HG02610 (cell line): Measurements from ENCODE around the gene PRDX4.
"Not testable (repeated sequence)": the region's sequence is repeated elsewhere in the genome, so short reads cannot be mapped to it uniquely, and the experiment has no call there.

Source experiments
- ATAC-seq: cut with Tn5 transposase; IDR thresholded peaks from one replicate; pipeline ENCODE4 v1.9.1; 2021; ENCODE audit warnings: mild to moderate bottlenecking, moderate library complexity; ENCODE audit not compliant: unreplicated experiment

PRDX4 gene

GRCh38 chrX:23667239-23668177, at the start of gene PRDX4:
PRDX4 (plus strand) TSS chrX:23667493; CDS start chrX:23667571, 78 bp downstream.
- peak; percentile 62 for ATAC-seq

- ATAC-seq, result no peak
Observed at GRCh38 chrX:23621621-23622265, 45.5 kb upstream of the PRDX4 start.

- no peak for ATAC-seq
Observed at GRCh38 chrX:23623797-23624196, 43.5 kb upstream of the PRDX4 start.

DNA sequence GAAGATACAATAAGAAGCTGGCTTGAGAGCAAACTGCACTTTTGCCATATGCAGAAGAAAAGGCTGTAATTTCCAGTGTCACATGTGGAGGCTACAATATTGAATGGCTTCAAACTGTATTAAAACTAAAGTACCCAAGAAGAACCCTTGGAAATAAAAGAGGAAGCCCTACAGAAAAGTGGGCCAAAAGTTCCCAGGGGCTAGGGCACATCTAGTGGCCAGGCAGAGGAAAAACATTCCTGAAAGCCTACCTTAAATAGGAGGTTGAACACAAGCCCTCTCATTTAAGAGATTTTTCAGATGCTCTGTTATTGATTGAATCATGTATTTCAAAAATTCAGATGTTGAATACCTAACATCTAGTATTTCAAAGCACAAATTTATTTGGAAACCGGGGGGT, 40.6 kb upstream of the PRDX4 start:
- ATAC-seq, result no peak

DNA sequence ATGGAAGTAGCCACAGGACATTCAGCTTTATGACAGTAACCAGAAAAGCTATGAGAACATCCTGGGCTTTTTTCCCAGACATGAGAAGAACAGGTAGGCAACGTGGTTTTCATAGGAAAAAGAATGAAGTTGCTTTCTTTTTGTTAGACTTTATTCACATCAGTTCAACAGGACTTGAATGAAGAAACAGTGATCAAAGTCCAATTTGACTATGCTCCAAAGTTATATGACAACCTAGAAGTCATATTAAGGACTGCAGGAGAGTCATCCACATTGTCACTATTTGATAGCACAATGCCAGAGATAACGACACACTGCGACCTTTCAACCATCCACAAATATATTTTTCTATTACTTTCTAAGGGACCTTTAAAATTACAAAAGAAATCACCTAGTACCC, 39.2 kb upstream of the PRDX4 start:
- ATAC-seq, result no peak

DNA sequence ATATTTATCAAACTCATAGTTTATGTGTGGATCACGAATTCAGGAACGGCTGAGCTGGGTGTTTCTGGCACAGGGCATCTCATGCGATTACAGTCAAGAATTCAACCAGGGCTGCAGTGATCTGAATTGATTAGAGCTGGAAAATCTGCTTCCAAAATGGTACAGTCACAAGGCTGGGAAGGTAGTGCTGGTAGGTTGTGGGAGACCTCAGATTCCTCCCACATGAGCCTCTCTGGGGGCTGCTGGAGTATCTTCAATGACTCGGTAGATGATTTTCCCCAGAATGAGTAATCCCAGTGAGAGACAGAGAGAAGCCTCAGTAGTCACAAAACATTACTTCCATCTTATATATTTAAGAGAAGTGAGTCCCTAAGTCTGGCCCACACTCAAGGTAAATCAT, 36.2 kb upstream of the PRDX4 start:
- ATAC-seq, result no peak

DNA sequence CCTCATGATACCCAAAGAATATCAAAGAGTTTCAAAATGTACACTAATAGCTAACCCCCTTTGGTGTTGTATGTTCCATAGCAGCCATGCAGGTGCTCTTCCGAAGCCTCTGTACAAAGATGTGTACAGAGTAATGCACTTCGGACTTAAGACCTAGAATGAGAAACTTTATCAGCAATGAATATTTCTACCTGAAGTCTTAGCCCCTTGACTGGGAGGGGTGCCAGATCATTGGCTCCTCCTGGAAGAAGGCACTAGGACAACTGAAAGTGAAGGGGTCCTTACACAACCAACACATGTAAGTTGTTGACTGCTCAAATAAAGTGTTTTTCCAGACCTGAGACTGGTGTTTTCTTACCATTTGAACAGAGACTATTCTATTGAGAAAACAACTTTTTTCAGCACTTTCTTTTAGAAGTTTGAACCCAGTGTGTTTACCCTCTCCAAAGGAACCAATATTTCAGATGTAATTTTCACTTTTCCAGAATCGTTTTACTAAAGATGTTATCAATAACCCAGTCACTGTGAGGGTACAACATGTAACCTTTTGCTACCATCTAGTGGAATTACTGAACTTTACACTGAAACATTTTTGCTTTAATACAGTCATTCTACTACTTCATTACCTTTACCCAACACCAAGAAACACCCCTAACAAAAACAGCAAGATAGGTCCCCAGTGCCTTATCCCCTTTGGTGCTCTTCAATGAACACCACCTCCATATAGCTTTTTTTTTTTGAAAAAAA, 33.3 kb upstream of the PRDX4 start:
- ATAC-seq, result no peak

GRCh38 chrX:23637187-23637586, 30.1 kb upstream of the PRDX4 start:
- ATAC-seq, result peak; percentile 96

DNA sequence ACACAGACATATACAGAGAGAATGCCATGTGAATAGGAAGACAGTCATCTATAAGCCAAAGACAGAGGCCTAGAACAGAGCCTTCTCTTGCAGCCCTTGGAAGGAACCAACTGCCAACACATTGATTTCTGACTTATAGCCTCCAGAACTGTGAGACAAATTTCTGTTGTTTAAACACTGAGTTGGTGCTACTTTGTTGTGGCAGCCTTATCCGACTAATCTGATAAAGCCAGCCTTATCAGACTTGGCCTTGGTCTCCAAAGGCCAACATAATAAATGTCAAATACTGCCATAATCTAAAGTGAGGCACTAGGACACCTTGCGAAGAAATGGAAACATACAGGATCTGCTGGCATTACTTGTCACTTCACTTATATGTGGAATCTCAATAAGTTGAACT, 24.3 kb upstream of the PRDX4 start:
- no peak for ATAC-seq

- no peak for ATAC-seq
Observed at GRCh38 chrX:23644744-23645143, 22.5 kb upstream of the PRDX4 start.

GRCh38 chrX:23656091-23656490, 11.2 kb upstream of the PRDX4 start:
- ATAC-seq, result no peak

DNA sequence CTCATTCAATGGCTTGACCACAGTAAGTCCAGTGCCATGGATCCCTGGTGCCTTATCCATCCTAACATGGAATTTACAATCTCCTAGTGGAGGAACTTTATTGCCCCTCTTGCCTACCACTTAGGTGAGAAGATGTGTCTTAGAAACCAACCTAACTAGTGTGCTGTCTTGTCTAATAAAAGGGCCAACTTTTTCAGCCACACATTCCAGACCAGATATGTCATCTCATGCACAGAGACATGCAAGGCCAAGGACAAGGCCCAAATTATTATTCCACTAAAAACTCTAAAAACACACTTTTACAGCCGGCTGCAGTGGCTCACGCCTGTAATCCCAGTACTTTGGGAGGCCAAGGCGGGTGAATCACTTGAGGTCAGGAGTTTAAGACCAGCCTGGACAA, 10.6 kb upstream of the PRDX4 start:
- ATAC-seq, result no peak

- ATAC-seq, result no peak
Observed at GRCh38 chrX:23659339-23659738, 8.0 kb upstream of the PRDX4 start.

GRCh38 chrX:23660083-23660765, 7.1 kb upstream of the PRDX4 start:
- ATAC-seq, result not testable (repeated sequence)

DNA sequence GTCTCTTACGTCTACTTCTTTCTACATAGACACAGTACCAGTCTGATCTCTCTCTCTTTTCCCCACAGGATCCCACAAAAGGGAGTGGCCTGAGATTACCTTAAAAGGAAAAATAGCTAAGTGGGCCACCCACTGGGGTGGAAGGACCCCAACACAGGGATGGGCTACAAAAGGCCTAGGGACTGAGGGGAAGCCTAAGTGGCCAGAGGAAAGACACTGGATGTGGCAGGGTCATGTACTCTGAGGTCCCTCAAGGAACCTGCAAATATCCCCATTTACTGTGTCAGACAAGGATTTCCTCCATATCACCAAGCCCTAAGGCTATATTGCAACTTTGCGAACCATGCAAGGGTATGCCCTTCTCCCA, 6.5 kb upstream of the PRDX4 start:
- ATAC-seq, result no peak

DNA sequence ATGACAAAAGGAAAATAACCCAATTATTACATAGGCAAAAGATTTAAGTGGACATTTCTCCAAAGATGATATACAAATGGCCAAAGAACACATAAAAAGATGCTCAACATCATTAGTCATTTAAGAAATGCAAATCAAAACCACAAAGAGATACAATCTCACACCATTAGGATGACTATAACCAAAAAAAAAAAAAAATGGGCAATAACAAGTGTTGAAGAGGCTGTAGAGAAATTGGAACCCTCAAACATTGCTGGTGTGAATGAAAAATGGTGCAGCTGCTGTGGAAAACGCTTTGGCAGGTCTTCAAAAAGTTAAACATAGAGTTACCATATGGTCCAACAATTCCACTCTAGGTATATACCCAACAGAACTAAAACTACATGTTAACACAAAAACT, 5.6 kb upstream of the PRDX4 start:
- no peak for ATAC-seq

- ATAC-seq, result peak; percentile 66
Observed at GRCh38 chrX:23662187-23662586, 5.1 kb upstream of the PRDX4 start.

DNA sequence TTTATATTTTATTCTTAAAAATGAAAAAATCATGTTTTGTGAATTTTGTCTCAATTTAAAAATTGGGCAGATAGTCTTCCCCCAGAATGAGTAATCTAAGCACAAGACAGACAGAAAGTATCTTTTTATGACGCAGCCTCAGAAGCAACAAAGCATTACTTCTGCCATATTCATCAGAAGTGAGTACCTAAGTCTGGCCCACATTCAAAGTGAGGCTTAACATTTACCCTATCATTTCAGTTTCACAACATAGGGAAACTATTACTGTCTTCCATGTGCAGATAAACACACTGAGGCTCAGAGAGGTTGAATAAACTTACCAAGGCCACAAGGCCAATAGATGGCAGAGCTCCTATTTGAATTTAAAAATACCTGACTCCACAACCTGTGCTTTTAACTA, 4.4 kb upstream of the PRDX4 start:
- ATAC-seq, result peak; percentile 68

DNA sequence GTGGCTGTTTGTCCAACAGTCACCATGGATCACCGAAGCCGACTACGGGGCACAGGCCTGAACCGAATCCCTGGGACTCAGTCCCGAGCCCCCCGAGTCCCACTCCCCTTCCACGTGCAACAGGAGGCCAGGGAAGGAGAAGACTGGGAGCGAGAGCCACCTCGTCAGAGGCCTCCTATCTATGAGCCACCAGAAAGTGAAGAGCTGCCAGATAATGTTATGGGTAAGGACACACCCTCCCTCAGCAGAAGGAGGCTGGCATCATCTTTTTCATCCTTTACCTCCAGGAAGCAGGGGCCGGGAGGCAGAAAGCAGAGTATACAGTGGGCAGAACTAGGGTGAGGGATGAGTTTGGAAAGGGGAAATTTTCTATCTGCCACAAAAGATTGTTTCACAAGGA, 2.8 kb upstream of the PRDX4 start:
- ATAC-seq, result no peak

- no peak for ATAC-seq
Observed at GRCh38 chrX:23666282-23666681, 1.0 kb upstream of the PRDX4 start.

DNA sequence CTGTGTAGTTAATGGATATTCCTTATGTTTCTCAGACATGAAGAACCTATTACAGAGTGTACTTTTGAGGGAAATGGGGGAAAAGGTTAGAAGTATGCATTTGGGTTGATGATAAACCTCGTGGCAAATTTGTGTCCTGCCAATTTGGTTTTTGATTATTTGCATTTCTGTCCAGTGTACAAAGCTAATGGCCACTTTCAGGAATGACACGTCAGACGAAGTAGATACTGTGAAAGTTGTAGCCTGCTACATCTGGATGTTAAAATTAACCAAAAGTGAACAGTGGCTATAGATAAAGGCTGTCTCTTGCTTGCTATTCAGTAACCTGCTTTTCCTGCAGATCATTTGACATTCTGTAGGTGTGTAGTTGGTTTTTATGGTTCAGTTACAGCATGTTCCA, 1.0 kb downstream of the PRDX4 start:
- no peak for ATAC-seq
